Ovary (tissue), 9 donors: ENCODE measurements around the gene PDCD6IP. TPM values are rescaled to one million over a fixed set of nuclear protein-coding genes. Genes with fewer than 3 reads are reported as not detected.

Source experiments
- DNase-seq, 5 donors: peaks; one replicate each; pipeline ENCODE4 v3.0.0-alpha.2; 2019 to 2020
- H3K27ac ChIP-seq, 2 donors: fragments of 200-600 bp; one replicate each; pipeline versions ENCODE4 v1.5.1 to v1.8.0; 2019 to 2022
- H3K27me3 ChIP-seq: fragments of 200-600 bp; one replicate; pipeline ENCODE4 v1.8.0; 2022
- H3K36me3 ChIP-seq: fragments of 200-600 bp; sonication (generic); one replicate; pipeline ENCODE4 v1.5.1; 2019
- H3K4me1 ChIP-seq: one replicate; pipeline ENCODE4 v1.8.1; 2013; ENCODE audit warnings: mild to moderate bottlenecking, moderate library complexity; ENCODE audit not compliant: insufficient read depth
- H3K4me3 ChIP-seq: fragments of 200-600 bp; sonication (generic); one replicate; pipeline ENCODE4 v1.5.1; 2017
- H3K9me3 ChIP-seq, 2 donors: fragments of 200-600 bp in 1 of 2; sonication (generic) in 1 of 2; one replicate each; pipeline versions ENCODE4 v1.5.1 to v1.8.1; 2013 to 2019; ENCODE audit warnings: mild to moderate bottlenecking in 1 of 2, moderate library complexity in 1 of 2
- CTCF ChIP-seq, 3 donors: fragments of 450-650 bp in 2 of 3; fragments of 200-600 bp in 1 of 3; IDR thresholded peaks; one replicate each; pipeline versions ENCODE4 v1.5.1 to v1.8.0; 2016 to 2022; ENCODE audit warnings: antibody characterized with exemption in 3 of 3, mild to moderate bottlenecking in 1 of 3
- EP300 ChIP-seq: sonication (generic); formaldehyde crosslinking; IDR thresholded peaks from one replicate; pipeline ENCODE4 v1.6.1; 2017; ENCODE audit warnings: antibody characterized with exemption
- POLR2A ChIP-seq: fragments of 450-650 bp; IDR thresholded peaks from one replicate; pipeline ENCODE4 v1.6.1; 2017; ENCODE audit warnings: antibody characterized with exemption, mild to moderate bottlenecking, moderate library complexity
- WGBS, 3 donors: extraction: QIAGEN DNeasy Blood & Tissue Kit in 1 of 3; methylation state at CpG; one replicate each; pipeline versions ENCODE4 v1.1.5 to v1.1.7; 2013 to 2017; 5-methylcytosine and 5-hydroxymethylcytosine counted together
- intact Hi-C, 4 donors: fragments of 100-400 bp; cut with DNase I; formaldehyde crosslinking; loops; one replicate each; pipeline versions ENCODE4 v1.11.0 to v1.15.1; 2022 to 2023
- polyA plus RNA-seq, 2 donors: library from polyadenylated mRNA; stranded (reverse); fragments of 200-250 nt in 1 of 2; fragments of 350-450 nt in 1 of 2; fragmentation: Illumina TruSeq in 1 of 2; extraction: RNeasy Lipid Tissue Mini Kit (QIAGEN cat#74804) in 1 of 2; gene quantifications; one replicate each; pipeline ENCODE4 v1.2.3, GENCODE V29; 2013 to 2014
- total RNA-seq, 7 donors: library from RNA; depleted of rRNA in 2 of 7; stranded (reverse); fragments of >200 nt in 2 of 7; fragmentation: NEBNext Ultra II Directional in 3 of 7; extraction: Animal tissue kit (Norgen Biotek cat#: 25700) in 3 of 7; gene quantifications; one replicate each; pipeline versions ENCODE4 v1.1.0 to v1.2.4, GENCODE V29; 2016 to 2023
- donor health status: DM: no; HTN: no; CAD: no; lungs with moderate emphysema.
- donor health status: DM: no; HTN: no; CAD: no.
- donor health status: Bipolar disorder and iron deficiency.
- donor health status: DM: yes; HTN: yes; CAD: no.
- donor health status: DM: no; HTN: no; CAD: no.
- donor health status: DM: yes; HTN: yes; CAD: no.

PDCD6IP gene
- total and polyA plus RNA-seq, 9 donors: 40.0 to 166 (median 126) TPM

- Histone ChIP-seq H3K4me1 (no peaks in the 10 kb centered on the region), H3K9me3 (no peaks in the 10 kb centered on the region), H3K27ac (no peak overlapping the region), H3K4me3 (no peak overlapping the region), H3K27me3 (no peaks in the 10 kb centered on the region), H3K36me3 (no peaks in the 10 kb centered on the region)
- no peak for TF ChIP-seq CTCF (IDR thresholded peaks at IDR 0.05)
- TF ChIP-seq EP300: no peak
- TF ChIP-seq POLR2A: no peak
- WGBS, 3 donors: 47 to 64% (median 50%) methylated on average over 3 of the region's 3 CpGs
- no peak for DNase-seq
- intact Hi-C loops: loop anchor here in 1 of 4 donors (10.0 kb wide), 1 partner anchor 795 kb away; no protein-coding TSS in a partner anchor
Observed at GRCh38 chr3:33889394-33890039, 91.1 kb downstream of the PDCD6IP start.

GRCh38 chr3:33892655-33893054 lies 94.2 kb downstream of the PDCD6IP start:
- Histone ChIP-seq H3K9me3 (no peaks in the 10 kb centered on the region), H3K36me3 (no peaks in the 10 kb centered on the region), H3K27me3 (no peaks in the 10 kb centered on the region), H3K4me1 (no peaks in the 10 kb centered on the region), H3K27ac (no peak overlapping the region), H3K4me3 (no peak overlapping the region)
- intact Hi-C loops: no loop called here
- TF ChIP-seq EP300 (no peak), POLR2A (no peak), CTCF (IDR thresholded peaks at IDR 0.05) (no peak)
- no peak for DNase-seq
- WGBS, 3 donors: 83 to 93% (median 87%) methylated on average over 1 of the region's 1 CpG

GRCh38 chr3:33895658-33896057 lies 97.2 kb downstream of the PDCD6IP start:
- TF ChIP-seq CTCF (IDR thresholded peaks at IDR 0.05) (no peak), POLR2A (no peak), EP300 (no peak)
- Histone ChIP-seq H3K9me3 (no peaks in the 10 kb centered on the region), H3K4me3 (no peak overlapping the region), H3K36me3 (no peaks in the 10 kb centered on the region), H3K27me3 (no peaks in the 10 kb centered on the region), H3K27ac (no peak overlapping the region), H3K4me1 (no peaks in the 10 kb centered on the region)
- no peak for DNase-seq
- intact Hi-C loops: no loop called here

GRCh38 chr3:33897306-33897705 lies 98.9 kb downstream of the PDCD6IP start:
- no peak for DNase-seq
- no peaks in the 10 kb centered on the region for H3K9me3 ChIP-seq
- H3K4me3 ChIP-seq: no peak overlapping the region
- no peaks in the 10 kb centered on the region for H3K27me3 ChIP-seq
- no peak overlapping the region for H3K27ac ChIP-seq
- TF ChIP-seq CTCF (IDR thresholded peaks at IDR 0.05) (no peak), POLR2A (no peak), EP300 (no peak)
- WGBS, 3 donors: 39 to 58% (median 58%) methylated on average over 1 of the region's 1 CpG
- H3K4me1 ChIP-seq: no peaks in the 10 kb centered on the region
- H3K36me3 ChIP-seq: no peaks in the 10 kb centered on the region
- intact Hi-C loops: no loop called here
